HG03280 (cell line): Measurements from ENCODE around the gene ARHGEF39.

ENCODE experiments used
- ATAC-seq: cut with Tn5 transposase; IDR thresholded peaks from one replicate; pipeline ENCODE4 v1.9.1; 2021; ENCODE audit warnings: mild to moderate bottlenecking, moderate library complexity; ENCODE audit not compliant: unreplicated experiment

The ARHGEF39 gene

GRCh38 chr9:35679091-35679490 is 14.1 kb upstream of the ARHGEF39 start:
- no peak for ATAC-seq

GRCh38 chr9:35675732-35676392 is 10.9 kb upstream of the ARHGEF39 start:
- ATAC-seq, result no peak

- ATAC-seq, result no peak
Observed at GRCh38 chr9:35675204-35675603, 10.2 kb upstream of the ARHGEF39 start.

GRCh38 chr9:35674025-35674361 is 9.0 kb upstream of the ARHGEF39 start:
- ATAC-seq, result no peak

GRCh38 chr9:35673132-35674024 is 8.4 kb upstream of the ARHGEF39 start, which contains the start of gene CA9:
Gene CA9, plus strand, starts transcription at chr9:35673928. Its CDS starts 32 bp downstream, at chr9:35673960.
- no peak for ATAC-seq

DNA sequence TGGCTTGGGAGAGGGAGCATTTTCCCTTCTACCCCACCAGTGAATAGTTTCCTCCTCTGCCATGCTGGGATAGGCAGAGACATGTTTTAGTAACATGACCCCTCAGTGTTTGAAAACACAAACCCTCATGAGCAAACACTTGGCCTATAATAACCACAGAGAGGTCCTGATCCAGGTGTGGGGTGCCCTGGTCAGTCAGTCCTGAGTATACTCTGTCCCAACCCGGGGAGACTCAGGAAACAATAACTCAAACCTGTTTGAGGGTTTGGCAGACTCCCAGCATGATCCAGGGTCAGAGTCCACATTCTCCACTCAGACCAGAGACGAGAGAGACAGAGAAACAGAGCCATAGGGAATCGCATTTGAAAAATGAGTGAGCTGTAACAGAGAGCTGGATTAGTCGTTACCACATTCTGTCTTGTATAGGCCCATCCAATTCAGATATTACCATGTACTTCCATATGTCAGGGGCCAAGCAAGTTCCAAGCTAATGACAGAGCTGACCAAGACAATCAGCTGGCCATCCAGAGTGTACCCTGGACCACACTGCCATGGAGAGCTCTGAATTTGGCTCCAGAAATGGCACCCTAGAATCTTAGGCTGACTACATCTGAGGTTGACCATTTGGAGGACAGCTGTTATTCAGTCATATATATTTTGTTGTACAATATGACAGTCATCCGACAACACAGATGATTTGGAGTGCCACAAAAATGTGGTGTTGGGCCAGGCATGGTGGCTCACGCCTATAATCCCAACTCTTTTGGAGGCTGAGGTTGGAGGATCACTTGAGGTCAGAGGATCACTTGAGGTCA is 4.5 kb upstream of the ARHGEF39 start:
- no peak for ATAC-seq

DNA sequence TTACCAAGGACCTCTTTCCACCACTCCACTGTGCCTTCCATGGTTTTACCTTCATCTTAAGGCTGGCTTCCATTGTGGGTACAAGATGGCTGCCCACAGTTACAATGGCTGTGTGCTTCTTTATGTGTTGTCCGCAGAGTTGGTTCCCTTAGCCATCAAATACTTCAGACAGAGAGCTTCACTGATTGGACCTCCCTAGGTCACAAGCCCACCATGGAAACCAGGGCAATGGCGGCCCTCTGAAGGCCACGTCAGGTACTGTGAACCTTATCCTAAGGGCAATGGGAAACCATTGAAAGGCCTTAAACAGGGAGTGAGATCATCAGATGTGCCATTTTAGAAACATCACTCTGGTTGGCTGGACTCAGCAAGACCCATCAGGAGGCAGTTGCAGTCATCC is 2.9 kb upstream of the ARHGEF39 start:
- ATAC-seq, result no peak

GRCh38 chr9:35666549-35666948 is 1.6 kb upstream of the ARHGEF39 start:
- ATAC-seq, result no peak

DNA sequence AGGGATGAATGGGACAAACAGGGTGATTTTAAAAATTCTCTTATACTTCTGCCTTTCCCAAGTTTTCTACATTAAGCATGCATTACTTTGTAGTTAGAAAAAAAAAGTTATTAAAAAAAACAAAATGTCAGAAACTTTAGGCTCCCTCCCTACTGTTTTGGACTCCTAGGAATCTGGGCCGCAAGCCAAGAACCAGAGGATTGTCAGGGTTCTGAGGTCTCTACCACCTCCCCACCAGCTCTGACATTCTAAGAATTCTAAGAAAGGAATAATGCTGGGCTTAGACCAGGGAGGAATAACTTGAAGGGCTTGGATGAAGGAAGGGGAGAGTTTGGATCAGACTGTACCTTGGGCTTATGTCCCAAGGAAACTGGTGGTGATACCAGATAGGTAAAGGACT is 1.1 kb upstream of the ARHGEF39 start:
- ATAC-seq, result no peak

DNA sequence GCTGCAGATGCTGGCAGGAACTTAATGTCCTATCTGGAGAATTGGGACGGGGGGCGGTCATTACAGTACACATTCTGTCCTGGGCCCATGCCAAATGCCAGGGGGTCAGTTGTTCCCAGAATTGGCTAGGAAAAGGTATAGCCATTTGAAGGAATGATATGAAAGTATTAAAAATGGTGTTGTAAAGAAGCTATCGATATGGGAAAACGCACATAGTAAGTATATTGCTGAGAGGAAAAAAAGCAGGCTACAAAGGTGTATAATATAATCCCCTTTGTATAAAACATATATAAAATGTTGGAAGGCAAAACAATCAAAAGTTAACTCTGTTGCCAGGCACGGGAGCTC is 450 bp upstream of the ARHGEF39 start:
- ATAC-seq, result no peak

DNA sequence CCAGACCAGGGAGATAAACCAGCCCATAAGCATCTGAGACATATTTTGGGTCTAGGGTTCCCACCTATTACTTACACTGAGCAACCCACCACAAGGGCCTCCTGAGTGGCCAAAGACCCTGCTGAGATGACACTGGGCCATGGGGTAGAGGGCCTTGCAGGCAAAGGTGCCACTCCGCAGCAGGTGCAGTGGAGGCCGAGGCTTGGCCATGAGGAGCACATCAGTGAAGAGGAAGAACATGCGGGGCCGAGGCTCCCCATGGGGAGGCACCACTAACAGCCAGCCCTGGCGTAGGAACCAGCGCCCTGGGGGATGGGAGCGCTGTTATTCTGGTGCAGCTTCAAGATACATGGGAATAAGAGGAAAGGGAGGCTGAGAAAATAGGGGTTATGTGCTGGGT is 2.6 kb downstream of the ARHGEF39 start:
- no peak for ATAC-seq

DNA sequence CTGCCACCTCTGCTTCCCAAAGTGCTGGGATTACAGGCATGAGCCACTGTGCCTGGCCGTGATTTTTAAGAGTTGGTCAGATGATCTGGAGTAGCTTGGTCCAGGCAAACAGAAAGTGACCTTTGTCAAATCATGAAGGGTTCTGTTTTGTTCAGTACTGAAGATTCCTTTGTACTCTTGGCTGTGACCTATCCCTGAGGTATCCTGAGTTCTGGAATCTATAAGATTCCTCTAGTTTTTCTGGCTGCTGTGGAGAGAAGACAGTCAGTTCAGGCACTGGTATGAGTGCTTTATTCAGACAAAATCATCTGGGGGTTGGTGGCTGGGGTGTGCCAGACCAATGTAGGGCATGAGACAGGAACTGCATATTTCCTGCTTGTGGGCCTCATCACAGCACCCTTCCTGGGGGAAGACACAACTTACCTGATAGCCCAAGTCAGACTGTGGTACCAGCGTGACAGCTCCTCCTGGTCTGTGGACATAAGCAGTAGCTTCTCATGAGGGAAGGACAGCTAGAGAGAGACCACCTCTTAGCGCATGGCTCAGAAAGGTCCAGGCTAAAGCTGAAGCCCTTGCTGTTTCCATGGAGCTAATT is 3.1 kb downstream of the ARHGEF39 start:
- ATAC-seq, result no peak

DNA sequence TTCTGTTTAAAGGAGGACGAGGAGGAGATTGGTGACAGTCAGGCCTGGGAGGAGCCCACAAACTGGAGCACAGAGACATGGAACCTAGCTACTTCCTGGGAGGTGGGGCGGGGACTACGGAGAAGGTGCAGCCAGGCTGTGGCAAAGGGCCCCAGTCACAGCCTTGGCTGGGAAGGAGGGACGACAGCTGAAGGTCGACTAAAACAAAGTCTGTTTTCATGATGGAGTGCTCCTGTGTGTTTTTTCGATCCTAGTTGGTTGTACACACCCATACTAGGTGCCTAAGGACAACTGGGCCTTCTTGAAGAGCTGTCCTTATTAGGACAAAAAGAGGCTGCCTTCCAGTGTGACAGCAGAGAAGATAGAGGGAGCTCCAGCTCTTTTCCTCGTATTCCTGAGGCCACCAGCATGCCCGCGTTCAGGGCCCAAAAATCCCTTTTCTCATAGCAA is 4.0 kb downstream of the ARHGEF39 start:
- no peak for ATAC-seq

- ATAC-seq, result no peak
Observed at GRCh38 chr9:35659340-35659739, 5.7 kb downstream of the ARHGEF39 start.

GRCh38 chr9:35658968-35659220 is 6.1 kb downstream of the ARHGEF39 start:
- no peak for ATAC-seq

GRCh38 chr9:35658137-35658967 is 6.6 kb downstream of the ARHGEF39 start, which contains the start of gene CCDC107:
Gene CCDC107, plus strand, starts transcription at chr9:35658292. Its CDS starts 88 bp downstream, at chr9:35658380.
- peak; percentile 61 for ATAC-seq

DNA sequence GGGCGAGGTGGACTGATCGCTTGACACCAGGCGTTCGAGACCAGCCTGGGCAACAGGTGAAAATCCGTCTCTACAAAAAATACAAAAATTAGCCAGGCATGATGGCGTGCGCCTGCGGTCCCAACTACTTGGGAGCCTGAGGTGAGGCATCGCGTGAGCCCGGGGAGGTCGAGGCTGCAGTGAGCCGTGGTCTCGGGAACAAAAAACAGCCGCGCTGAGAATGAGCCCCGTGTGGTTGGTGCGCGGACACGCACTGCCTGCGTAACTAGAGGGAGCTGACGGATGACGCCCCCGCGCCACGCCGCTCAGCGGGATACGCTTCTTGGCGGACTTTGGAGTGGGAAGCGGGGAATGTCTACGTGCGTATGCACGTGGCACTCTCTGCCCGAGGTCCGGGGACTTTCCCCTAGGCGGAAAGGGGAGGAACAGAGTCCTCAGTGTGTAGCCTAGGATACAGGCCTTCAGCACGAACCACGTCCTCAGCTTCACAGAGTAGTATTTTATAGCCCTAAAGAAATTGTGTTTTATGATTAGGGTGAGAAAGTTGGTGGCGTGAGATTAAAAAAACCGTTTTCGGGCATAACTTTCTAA is 7.4 kb downstream of the ARHGEF39 start, which contains the start of gene RMRP:
Gene RMRP (minus strand): TSS at position 474 of the 591 bp plus-strand sequence.
- peak; percentile 91 for ATAC-seq

DNA sequence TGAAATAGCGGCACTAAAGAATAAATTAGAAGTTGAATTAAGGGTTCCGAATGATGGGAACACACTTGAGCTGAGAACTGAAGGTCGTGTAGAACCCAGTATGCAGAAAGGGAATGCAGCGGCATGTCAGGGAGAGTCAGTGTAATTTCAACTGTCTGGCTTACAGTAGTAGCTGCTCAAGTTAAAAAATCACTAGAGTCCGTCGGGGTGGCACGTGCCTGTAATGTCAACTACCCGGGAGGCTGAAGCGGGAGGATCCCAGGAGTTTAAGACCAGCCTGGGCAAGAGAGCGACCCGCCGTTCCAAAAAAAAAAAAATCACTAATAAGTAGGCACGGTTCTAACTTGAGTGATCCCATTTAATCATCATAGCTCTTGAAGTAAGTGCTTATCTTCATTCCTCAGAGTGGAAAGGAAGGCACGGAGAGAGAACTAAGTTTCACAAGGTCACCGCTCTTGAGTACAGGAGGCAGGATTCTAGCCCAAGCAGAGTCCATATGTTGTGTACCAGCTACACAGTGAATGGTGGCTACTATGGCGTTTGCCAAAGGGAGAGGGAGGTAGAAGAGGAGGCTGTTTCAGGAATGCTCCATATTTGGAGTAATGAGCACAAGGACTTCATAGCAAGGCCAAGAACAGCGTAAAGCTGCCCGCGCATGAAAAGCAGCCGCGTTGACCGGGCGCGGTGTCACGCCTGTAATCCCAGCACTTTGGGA is 8.0 kb downstream of the ARHGEF39 start:
- no peak for ATAC-seq

- no peak for ATAC-seq
Observed at GRCh38 chr9:35656348-35656747, 8.6 kb downstream of the ARHGEF39 start.
